ENCODE results near the gene ROR1. TPM values are rescaled to one million over a fixed set of nuclear protein-coding genes. Genes with fewer than 3 reads are reported as not detected.
"Not testable (repeated sequence)": the region's sequence is repeated elsewhere in the genome, so short reads cannot be mapped to it uniquely, and the experiment has no call there.

Gene ROR1
- polyA plus RNA-seq, 3 donors: 22.6 to 31.2 (median 28.9) TPM

GRCh38 chr1:63819795-63820194 lies 46.0 kb downstream of the ROR1 start:
- no peak for DNase-seq

GRCh38 chr1:63821091-63822005 lies 47.5 kb downstream of the ROR1 start:
- no peak for DNase-seq

GRCh38 chr1:63822540-63822939 lies 48.7 kb downstream of the ROR1 start:
- no peak for DNase-seq

- no peak for DNase-seq
These were observed 50.6 kb downstream of the ROR1 start for GRCh38 chr1:63824451-63824850.

- DNase-seq: no peak
These were observed 51.3 kb downstream of the ROR1 start for GRCh38 chr1:63825111-63825510.

- not testable (repeated sequence) for DNase-seq
These were observed 52.5 kb downstream of the ROR1 start for GRCh38 chr1:63826246-63826861.

- DNase-seq: no peak
These were observed 53.8 kb downstream of the ROR1 start for GRCh38 chr1:63827411-63828321.

GRCh38 chr1:63828322-63829044 lies 54.7 kb downstream of the ROR1 start:
- no peak for DNase-seq

GRCh38 chr1:63829349-63830327 lies 55.8 kb downstream of the ROR1 start:
- DNase-seq: no peak

- DNase-seq: no peak
These were observed 57.6 kb downstream of the ROR1 start for GRCh38 chr1:63831409-63831808.

GRCh38 chr1:63833363-63834119 lies 59.7 kb downstream of the ROR1 start:
- DNase-seq: no peak

- DNase-seq: no peak
These were observed 61.3 kb downstream of the ROR1 start for GRCh38 chr1:63835128-63835527.

- DNase-seq: no peak
These were observed 62.6 kb downstream of the ROR1 start for GRCh38 chr1:63836374-63836773.

- no peak for DNase-seq
These were observed 63.0 kb downstream of the ROR1 start for GRCh38 chr1:63836830-63837229.

- DNase-seq: no peak
These were observed 69.2 kb downstream of the ROR1 start for GRCh38 chr1:63843010-63843409.

- DNase-seq: no peak
These were observed 70.1 kb downstream of the ROR1 start for GRCh38 chr1:63843884-63844283.

- no peak for DNase-seq
These were observed 71.5 kb downstream of the ROR1 start for GRCh38 chr1:63845346-63845745.

GRCh38 chr1:63847308-63847910 lies 73.6 kb downstream of the ROR1 start:
- no peak for DNase-seq

- DNase-seq: no peak
These were observed 74.9 kb downstream of the ROR1 start for GRCh38 chr1:63848733-63849132.
